ENCODE measurements around the gene HIP1R.

DNA sequence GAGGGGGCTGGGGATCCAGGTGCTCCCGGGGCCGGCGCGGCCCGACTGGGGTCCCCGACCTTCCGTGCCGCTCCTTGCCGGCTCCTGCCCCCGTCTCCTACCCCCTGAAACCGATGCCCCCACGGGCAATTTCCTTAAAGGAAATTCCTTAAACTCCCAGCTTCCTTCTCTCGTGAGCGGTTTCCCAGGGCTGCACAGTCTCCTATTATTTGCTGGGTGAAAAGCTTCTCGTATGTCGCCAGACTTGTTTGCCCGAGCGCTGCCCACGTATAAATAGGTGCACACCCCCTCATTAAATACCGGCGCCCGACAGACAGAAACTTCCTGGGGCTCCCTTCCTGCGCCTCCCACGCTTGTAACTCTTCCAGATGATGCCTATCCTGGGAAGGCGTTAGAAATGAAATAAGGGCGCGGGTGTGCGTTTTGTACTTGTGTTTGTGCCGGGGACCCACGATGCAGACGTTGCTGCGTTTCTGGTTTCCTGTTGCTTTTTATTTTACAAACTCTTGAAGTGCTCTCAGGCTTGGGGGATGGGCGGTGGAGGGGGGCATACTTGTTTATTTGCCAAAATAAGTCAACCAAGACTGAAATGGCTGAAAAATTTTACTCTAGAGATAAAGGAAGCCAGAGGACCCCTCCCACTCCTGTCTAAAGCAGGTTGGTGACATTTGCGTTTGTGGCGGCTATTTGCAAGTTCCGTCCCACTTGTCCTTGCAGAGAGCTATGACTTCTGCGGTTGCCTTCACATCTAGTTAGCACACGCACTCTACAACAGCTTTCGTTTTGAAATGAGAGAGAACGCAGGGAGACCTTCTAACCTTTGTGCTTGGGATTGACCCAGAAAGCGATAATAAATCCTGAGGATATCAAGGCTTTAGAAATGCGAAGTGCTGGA, 1.0 kb downstream of the HIP1R start:
- TF ChIP-seq, protein P1, sequence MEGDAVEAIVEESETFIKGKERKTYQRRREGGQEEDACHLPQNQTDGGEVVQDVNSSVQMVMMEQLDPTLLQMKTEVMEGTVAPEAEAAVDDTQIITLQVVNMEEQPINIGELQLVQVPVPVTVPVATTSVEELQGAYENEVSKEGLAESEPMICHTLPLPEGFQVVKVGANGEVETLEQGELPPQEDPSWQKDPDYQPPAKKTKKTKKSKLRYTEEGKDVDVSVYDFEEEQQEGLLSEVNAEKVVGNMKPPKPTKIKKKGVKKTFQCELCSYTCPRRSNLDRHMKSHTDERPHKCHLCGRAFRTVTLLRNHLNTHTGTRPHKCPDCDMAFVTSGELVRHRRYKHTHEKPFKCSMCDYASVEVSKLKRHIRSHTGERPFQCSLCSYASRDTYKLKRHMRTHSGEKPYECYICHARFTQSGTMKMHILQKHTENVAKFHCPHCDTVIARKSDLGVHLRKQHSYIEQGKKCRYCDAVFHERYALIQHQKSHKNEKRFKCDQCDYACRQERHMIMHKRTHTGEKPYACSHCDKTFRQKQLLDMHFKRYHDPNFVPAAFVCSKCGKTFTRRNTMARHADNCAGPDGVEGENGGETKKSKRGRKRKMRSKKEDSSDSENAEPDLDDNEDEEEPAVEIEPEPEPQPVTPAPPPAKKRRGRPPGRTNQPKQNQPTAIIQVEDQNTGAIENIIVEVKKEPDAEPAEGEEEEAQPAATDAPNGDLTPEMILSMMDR (conservative IDR thresholded peaks at IDR 0.05; ENCODE audit: low read depth, low read length) = no peak
- TF ChIP-seq, protein P2, sequence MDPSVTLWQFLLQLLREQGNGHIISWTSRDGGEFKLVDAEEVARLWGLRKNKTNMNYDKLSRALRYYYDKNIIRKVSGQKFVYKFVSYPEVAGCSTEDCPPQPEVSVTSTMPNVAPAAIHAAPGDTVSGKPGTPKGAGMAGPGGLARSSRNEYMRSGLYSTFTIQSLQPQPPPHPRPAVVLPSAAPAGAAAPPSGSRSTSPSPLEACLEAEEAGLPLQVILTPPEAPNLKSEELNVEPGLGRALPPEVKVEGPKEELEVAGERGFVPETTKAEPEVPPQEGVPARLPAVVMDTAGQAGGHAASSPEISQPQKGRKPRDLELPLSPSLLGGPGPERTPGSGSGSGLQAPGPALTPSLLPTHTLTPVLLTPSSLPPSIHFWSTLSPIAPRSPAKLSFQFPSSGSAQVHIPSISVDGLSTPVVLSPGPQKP (IDR thresholded peaks at IDR 0.05; ENCODE audit: borderline replicate concordance, low read depth, low read length) = no peak
- TF ChIP-seq CEBPB (IDR thresholded peaks at IDR 0.05; ENCODE audit: low read depth, low read length) (no peak), NFE2L2 (IDR thresholded peaks at IDR 0.05; ENCODE audit: low read depth, low read length) (no peak)

Measured in IMR-90 (cell line).